GDM1 (cell line): ENCODE measurements around the gene DPYSL4.

Experiments used
- DNase-seq: peaks from one replicate; lab custom pipeline; 2025; lab: John Stamatoyannopoulos, UW

The DPYSL4 gene

GRCh38 chr10:132186488-132187429 is at the start of gene DPYSL4:
TSS of gene DPYSL4 (plus strand) at chr10:132186948. CDS start at chr10:132187064, 116 bp downstream.
- no peak for DNase-seq

GRCh38 chr10:132137111-132138072 is 49.4 kb upstream of the DPYSL4 start:
- no peak for DNase-seq

GRCh38 chr10:132138133-132138532 is 48.6 kb upstream of the DPYSL4 start:
- DNase-seq = no peak

GRCh38 chr10:132138596-132138995 is 48.2 kb upstream of the DPYSL4 start:
- DNase-seq = no peak

GRCh38 chr10:132139526-132139925 is 47.2 kb upstream of the DPYSL4 start:
- no peak for DNase-seq

GRCh38 chr10:132140167-132140925 is 46.4 kb upstream of the DPYSL4 start:
- no peak for DNase-seq

GRCh38 chr10:132141076-132141475 is 45.7 kb upstream of the DPYSL4 start:
- no peak for DNase-seq

- DNase-seq = no peak
Measured at GRCh38 chr10:132141526-132142395, 45.0 kb upstream of the DPYSL4 start.

GRCh38 chr10:132142396-132143161 is 44.2 kb upstream of the DPYSL4 start:
- no peak for DNase-seq

GRCh38 chr10:132143162-132143561 is 43.6 kb upstream of the DPYSL4 start:
- DNase-seq = no peak

- DNase-seq = no peak
Measured at GRCh38 chr10:132144086-132144485, 42.7 kb upstream of the DPYSL4 start.

- no peak for DNase-seq
Measured at GRCh38 chr10:132145002-132145401, 41.7 kb upstream of the DPYSL4 start.

- no peak for DNase-seq
Measured at GRCh38 chr10:132145521-132146185, 41.1 kb upstream of the DPYSL4 start.

- DNase-seq = no peak
Measured at GRCh38 chr10:132146271-132146671, 40.5 kb upstream of the DPYSL4 start.

GRCh38 chr10:132146941-132147915 is 39.5 kb upstream of the DPYSL4 start:
- DNase-seq = no peak

- DNase-seq = no peak
Measured at GRCh38 chr10:132148261-132149251, 38.2 kb upstream of the DPYSL4 start.

- DNase-seq = no peak
Measured at GRCh38 chr10:132149271-132149670, 37.5 kb upstream of the DPYSL4 start.
